Measurements from ENCODE around the gene ARHGAP20. TPM values are rescaled to one million over a fixed set of nuclear protein-coding genes. Genes with fewer than 3 reads are reported as not detected.

ARHGAP20 gene
- total and polyA plus RNA-seq, 4 donors = 0.46 to 1.5 (median 0.73) TPM

DNA sequence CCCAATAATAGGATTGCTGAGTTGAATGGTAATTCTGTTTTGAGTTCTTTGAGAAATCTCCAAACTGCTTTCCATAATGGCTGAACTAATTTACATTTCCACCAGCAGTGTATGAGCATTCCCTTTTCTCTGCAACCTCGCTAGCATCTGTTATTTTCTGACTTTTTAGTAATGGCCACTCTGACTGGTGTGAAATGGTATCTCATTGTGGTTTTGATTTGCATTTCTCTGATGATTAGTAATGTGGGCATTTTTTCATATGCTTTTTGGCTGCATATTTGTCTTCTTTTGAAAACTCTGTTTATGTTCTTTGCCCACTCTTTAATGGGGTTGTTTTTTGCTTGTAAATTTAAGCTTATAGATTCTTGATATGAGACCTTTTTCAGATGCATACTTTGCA is 185.1 kb downstream of the ARHGAP20 start (continued):
- TF ChIP-seq SP1 (IDR thresholded peaks at IDR 0.05) (no peak), HNF4A (conservative IDR thresholded peaks at IDR 0.05) (no peak), FOXA1 (IDR thresholded peaks at IDR 0.05) (no peak), TAF1 (conservative IDR thresholded peaks at IDR 0.05) (no peak)
- TF ChIP-seq, protein P1, sequence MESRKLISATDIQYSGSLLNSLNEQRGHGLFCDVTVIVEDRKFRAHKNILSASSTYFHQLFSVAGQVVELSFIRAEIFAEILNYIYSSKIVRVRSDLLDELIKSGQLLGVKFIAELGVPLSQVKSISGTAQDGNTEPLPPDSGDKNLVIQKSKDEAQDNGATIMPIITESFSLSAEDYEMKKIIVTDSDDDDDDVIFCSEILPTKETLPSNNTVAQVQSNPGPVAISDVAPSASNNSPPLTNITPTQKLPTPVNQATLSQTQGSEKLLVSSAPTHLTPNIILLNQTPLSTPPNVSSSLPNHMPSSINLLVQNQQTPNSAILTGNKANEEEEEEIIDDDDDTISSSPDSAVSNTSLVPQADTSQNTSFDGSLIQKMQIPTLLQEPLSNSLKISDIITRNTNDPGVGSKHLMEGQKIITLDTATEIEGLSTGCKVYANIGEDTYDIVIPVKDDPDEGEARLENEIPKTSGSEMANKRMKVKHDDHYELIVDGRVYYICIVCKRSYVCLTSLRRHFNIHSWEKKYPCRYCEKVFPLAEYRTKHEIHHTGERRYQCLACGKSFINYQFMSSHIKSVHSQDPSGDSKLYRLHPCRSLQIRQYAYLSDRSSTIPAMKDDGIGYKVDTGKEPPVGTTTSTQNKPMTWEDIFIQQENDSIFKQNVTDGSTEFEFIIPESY (IDR thresholded peaks at IDR 0.05) = no peak
